Large intestine (tissue), 3 donors: ENCODE measurements around the gene TSC22D1. TPM values are rescaled to one million over a fixed set of nuclear protein-coding genes. Genes with fewer than 3 reads are reported as not detected.

Experiments used
- DNase-seq, 2 donors: peaks; one replicate each; pipeline versions ENCODE4 v3.0.0 to v3.0.0-alpha.2; 2013
- H3K27ac ChIP-seq: one replicate; pipeline ENCODE4 v1.5.1; 2013; ENCODE audit warnings: low read length
- H3K27me3 ChIP-seq: 2 replicates; pipeline ENCODE4 v1.6.1; 2013; ENCODE audit warnings: low read length; ENCODE audit not compliant: control insufficient read depth, insufficient read depth
- H3K36me3 ChIP-seq: 2 replicates; pipeline ENCODE4 v1.6.1; 2013; ENCODE audit warnings: low read length; ENCODE audit not compliant: control insufficient read depth, insufficient read depth
- H3K4me1 ChIP-seq: one replicate; pipeline ENCODE4 v1.6.1; 2013; ENCODE audit warnings: low read length; ENCODE audit not compliant: control insufficient read depth, insufficient read depth
- H3K4me3 ChIP-seq: one replicate; pipeline ENCODE4 v1.5.1; 2013; ENCODE audit warnings: low read length
- H3K9me3 ChIP-seq: one replicate; pipeline ENCODE4 v1.6.1; 2013; ENCODE audit warnings: mild to moderate bottlenecking, low read depth, low read length, moderate library complexity; ENCODE audit not compliant: control insufficient read depth
- WGBS: methylation state at CpG from one replicate; pipeline ENCODE4 v1.1.5; 2013; ENCODE audit warnings: low lambda C conversion rate; ENCODE audit not compliant: insufficient coverage; 5-methylcytosine and 5-hydroxymethylcytosine counted together
- polyA plus RNA-seq: library from polyadenylated mRNA; unstranded; fragments of 120-200 nt; gene quantifications from one replicate; pipeline ENCODE4 v1.2.1, GENCODE V29; 2013

TSC22D1 gene
- polyA plus RNA-seq, 1 donor = 172 TPM

DNA sequence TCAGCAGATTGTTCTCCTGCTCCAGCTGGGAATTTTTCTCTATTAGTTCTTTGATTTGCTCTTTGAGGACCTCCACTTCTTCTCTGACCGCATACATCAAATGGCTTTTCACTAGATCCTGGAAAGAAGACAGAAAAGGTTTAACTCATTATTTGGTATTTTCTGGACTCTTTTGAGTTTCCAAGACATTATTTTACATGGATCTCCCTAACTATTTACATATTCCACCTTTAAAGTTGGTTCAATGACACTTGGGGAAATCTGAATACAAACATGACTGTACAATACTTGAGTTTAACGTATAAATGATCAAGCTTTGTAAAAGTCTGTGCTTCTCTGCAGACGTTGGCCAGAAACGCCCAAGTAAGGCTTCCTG is 141.4 kb downstream of the TSC22D1 start:
- no peaks in the 10 kb centered on the region for H3K9me3 ChIP-seq
- peak overlapping the region; percentile 70 for H3K4me3 ChIP-seq
- WGBS = no CpG with 5 or more reads among the region's 4 CpGs
- no peak for DNase-seq
- H3K27me3 ChIP-seq = no peaks in the 10 kb centered on the region
- peaks cover 29% of the 10 kb centered on the region for H3K4me1 ChIP-seq
- H3K36me3 ChIP-seq = peaks cover 22% of the 10 kb centered on the region
- H3K27ac ChIP-seq = peak overlapping the region; percentile 89

DNA sequence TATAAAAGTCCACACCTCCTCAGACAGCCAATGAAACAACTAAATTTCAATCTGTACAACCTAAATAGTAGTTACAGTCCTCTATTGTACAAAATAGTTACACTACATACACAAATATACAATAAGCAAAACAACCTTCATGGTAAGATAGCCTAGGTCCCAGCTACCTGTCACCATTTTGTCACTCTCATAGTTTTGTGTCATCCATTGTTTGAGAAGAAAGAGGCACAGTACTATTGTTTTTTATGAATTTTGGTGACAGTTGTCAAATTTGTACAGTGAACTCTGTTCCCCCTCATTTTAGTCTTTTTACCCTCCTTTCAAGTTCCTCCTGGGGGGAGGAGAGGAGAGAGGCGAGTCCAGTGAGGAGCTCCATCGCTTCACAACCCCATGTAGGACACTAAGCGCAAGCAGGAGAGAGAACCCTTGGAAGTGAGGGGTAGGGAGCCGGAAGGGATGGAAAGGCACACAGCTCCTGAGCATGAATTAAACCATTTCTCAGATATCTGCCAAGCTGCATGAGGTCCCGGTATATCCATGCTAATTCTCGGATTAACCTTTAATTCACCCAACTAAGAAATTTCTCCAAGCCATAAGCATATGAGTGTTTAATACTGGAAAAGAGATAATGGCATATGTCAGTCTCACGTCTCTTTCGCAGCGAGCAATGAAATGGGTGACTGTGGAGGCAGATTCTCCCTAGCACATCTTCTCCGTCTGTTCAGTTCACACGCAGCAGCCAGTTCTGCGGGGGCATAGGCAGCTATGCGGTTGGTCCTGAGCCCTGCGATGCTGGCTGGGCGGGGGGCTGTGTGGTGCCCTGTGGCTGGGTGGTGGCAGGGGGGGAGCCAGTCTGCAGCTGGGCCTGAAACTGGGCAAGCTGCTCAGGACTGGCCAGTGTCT is 142.0 kb downstream of the TSC22D1 start:
- Histone ChIP-seq H3K36me3 (peaks cover 22% of the 10 kb centered on the region), H3K27ac (peak overlapping the region; percentile 89), H3K9me3 (no peaks in the 10 kb centered on the region), H3K4me3 (peak overlapping the region; percentile 70), H3K27me3 (no peaks in the 10 kb centered on the region), H3K4me1 (peaks cover 26% of the 10 kb centered on the region)
- no peak for DNase-seq
- WGBS = no CpG with 5 or more reads among the region's 15 CpGs

DNA sequence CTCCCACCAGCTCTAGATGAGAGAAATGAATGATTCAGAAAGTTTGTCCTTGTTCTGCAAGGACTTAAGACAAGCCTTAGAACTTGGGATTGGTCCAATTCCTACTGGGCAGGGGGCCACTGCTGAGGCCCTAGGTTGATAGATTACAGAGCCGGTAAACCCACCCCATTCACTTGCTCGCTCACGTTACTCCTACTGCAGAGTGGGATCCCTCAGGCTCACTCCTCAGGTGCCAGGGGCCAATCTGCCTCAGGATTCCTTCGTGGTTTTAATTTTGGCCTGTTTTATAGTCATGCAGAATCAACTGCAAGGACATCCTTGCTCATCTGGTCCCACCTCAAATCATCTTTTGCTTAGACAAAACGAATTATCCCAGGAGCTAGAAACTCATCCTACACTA is 143.5 kb downstream of the TSC22D1 start:
- Histone ChIP-seq H3K4me1 (peaks cover 23% of the 10 kb centered on the region), H3K27ac (peak overlapping the region; percentile 89), H3K36me3 (peaks cover 22% of the 10 kb centered on the region), H3K9me3 (no peaks in the 10 kb centered on the region), H3K4me3 (no peak overlapping the region), H3K27me3 (no peaks in the 10 kb centered on the region)
- DNase-seq = no peak
- WGBS = no CpG with 5 or more reads among the region's 5 CpGs

DNA sequence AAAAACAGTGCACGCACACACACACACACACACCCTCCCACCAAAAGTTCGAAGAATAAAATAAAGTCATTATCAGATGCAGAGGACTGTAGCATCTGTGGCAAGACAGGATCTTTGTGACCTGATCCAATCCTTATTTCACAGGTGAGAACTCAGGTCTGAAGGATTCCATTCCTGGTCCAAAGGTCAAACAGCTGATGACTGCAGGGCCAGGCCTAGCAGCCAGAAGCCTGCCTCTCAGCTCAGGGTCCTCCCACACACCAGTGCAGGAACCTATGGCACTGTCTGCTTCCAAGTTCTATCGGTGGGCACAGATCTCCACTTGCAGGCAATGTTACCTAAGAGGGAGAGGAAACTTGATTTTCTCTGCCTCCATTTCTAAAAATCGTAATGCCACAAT is 145.0 kb downstream of the TSC22D1 start:
- DNase-seq = peak; percentile 91 to 96
- no peak overlapping the region for H3K4me3 ChIP-seq
- H3K4me1 ChIP-seq = peaks cover 20% of the 10 kb centered on the region
- no peaks in the 10 kb centered on the region for H3K9me3 ChIP-seq
- peaks cover 22% of the 10 kb centered on the region for H3K36me3 ChIP-seq
- no peaks in the 10 kb centered on the region for H3K27me3 ChIP-seq
- WGBS = no CpG with 5 or more reads among the region's 4 CpGs
- peak overlapping the region; percentile 30 for H3K27ac ChIP-seq

DNA sequence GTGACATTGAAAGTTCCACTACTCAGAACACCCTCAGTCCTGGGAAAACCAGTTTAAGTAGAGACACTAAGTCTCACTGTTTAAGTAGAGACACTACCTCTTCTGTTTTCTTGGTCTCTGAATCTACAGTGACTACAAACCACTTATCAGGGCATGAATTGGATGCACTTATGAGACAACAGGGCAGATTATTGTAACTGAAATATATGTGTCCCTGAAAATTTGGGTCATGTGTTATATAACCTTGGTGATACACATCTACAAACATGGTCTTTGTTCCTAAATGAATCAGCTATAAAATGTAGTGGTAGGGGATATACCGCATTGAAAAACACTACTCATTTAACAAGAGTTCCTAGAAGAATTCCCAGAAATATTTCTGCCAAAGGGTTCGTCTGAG is 146.8 kb downstream of the TSC22D1 start:
- Histone ChIP-seq H3K36me3 (peaks cover 18% of the 10 kb centered on the region), H3K27ac (no peak overlapping the region), H3K27me3 (no peaks in the 10 kb centered on the region), H3K4me1 (peaks cover 16% of the 10 kb centered on the region), H3K9me3 (no peaks in the 10 kb centered on the region), H3K4me3 (no peak overlapping the region)
- WGBS = no CpG with 5 or more reads among the region's 2 CpGs
- no peak for DNase-seq

DNA sequence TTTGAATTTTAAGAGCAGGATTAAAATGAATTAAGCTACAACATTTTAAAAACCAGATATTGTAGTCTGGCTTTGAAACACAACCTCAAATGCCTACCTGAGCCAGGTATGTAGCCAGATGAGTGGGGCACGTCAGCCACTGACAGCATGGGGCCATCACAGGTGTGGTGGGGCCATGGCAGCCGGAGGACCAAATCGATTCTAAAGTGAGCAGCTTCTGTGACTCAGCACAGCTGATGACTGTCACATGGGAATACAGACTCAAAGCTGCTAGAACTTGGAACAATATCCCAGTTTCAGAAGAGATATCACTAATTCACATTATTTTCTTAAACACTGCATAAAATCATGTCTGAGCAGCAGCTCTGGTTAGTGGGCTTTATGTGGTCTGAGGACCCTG is 149.7 kb downstream of the TSC22D1 start:
- Histone ChIP-seq H3K27me3 (no peaks in the 10 kb centered on the region), H3K36me3 (no peaks in the 10 kb centered on the region), H3K27ac (no peak overlapping the region), H3K4me3 (no peak overlapping the region), H3K9me3 (no peaks in the 10 kb centered on the region), H3K4me1 (peaks cover 6% of the 10 kb centered on the region)
- no peak for DNase-seq
- WGBS = no CpG with 5 or more reads among the region's 3 CpGs

DNA sequence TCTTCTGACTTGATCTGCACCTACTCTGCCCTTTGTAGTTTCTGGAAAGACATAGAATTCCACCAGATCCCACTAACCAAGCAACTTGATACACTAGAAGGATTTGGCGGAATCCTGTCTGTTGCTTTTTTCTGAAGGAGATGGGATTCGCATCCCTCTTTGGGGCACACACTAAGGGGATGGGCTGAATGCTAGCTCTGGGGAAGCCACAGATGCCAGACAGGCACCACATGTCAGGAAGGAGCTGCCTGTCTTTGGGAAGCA is 150.4 kb downstream of the TSC22D1 start:
- H3K9me3 ChIP-seq = no peaks in the 10 kb centered on the region
- no peak for DNase-seq
- WGBS = no CpG with 5 or more reads among the region's 2 CpGs
- H3K4me1 ChIP-seq = peaks cover under 1% of the 10 kb centered on the region
- H3K27me3 ChIP-seq = no peaks in the 10 kb centered on the region
- H3K27ac ChIP-seq = no peak overlapping the region
- H3K36me3 ChIP-seq = no peaks in the 10 kb centered on the region
- no peak overlapping the region for H3K4me3 ChIP-seq

DNA sequence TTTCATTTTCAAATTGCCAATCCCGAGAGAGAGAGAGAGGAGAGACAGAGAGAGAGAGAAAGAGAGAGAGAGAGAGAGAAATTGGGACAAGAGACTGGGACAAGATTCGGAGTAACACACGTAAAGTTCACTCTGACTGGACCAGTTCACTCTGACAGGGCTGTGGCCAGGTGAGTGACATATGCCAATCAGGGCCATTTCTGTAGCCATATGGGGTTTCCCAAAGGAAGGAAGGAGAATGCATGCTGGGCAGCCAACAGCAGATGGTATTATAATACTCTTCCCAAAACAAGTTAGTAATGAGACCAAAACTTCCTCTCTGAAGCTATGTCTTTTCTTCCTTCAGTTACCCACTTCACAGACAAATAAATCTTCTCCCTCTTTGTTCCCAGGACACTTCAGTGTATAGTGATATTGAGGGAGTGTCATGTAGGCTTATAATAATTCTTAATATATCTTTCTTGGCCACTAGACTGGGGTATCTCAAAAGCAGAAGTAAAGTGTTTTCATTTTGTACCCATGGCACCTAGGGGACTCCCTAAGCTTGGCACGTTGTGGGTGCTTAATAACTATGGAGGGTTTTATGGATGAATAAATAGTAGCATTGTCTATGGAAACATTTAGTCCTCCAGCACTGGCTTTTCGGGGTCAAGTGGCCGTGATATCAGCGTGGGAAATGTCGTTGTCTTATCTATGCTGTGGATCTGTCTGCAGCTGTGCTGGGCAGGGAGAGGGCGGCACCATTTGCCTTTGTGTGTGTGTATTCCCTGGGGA is 150.9 kb downstream of the TSC22D1 start:
- H3K27me3 ChIP-seq = no peaks in the 10 kb centered on the region
- no peaks in the 10 kb centered on the region for H3K9me3 ChIP-seq
- no peak for DNase-seq
- no peaks in the 10 kb centered on the region for H3K4me1 ChIP-seq
- 94% methylated on average over 3 of the region's 9 CpGs for WGBS
- H3K36me3 ChIP-seq = no peaks in the 10 kb centered on the region
- no peak overlapping the region for H3K4me3 ChIP-seq
- no peak overlapping the region for H3K27ac ChIP-seq

DNA sequence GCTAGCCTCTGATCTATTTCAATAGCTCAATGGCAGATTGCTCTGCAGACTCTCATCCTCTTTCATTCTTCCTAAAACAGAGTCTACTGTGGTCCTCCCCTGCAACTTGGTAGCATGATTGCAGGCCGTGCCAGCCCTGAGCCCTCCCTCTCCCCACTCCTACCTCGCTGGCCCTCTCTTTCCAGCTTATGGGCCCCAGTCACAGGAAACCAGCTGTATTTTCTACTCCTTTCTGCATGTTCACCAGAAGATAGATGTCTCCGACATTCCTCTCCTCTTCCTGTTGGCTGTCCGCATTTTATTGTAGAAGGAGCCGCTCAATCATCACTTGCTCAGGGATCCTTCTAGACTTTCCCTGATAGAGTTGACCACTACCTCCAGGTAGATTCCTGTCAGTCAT is 152.3 kb downstream of the TSC22D1 start:
- no peaks in the 10 kb centered on the region for H3K4me1 ChIP-seq
- H3K27ac ChIP-seq = no peak overlapping the region
- no peak overlapping the region for H3K4me3 ChIP-seq
- no peaks in the 10 kb centered on the region for H3K27me3 ChIP-seq
- no peak for DNase-seq
- no peaks in the 10 kb centered on the region for H3K9me3 ChIP-seq
- H3K36me3 ChIP-seq = no peaks in the 10 kb centered on the region
- WGBS = 100% methylated on average over 1 of the region's 5 CpGs

DNA sequence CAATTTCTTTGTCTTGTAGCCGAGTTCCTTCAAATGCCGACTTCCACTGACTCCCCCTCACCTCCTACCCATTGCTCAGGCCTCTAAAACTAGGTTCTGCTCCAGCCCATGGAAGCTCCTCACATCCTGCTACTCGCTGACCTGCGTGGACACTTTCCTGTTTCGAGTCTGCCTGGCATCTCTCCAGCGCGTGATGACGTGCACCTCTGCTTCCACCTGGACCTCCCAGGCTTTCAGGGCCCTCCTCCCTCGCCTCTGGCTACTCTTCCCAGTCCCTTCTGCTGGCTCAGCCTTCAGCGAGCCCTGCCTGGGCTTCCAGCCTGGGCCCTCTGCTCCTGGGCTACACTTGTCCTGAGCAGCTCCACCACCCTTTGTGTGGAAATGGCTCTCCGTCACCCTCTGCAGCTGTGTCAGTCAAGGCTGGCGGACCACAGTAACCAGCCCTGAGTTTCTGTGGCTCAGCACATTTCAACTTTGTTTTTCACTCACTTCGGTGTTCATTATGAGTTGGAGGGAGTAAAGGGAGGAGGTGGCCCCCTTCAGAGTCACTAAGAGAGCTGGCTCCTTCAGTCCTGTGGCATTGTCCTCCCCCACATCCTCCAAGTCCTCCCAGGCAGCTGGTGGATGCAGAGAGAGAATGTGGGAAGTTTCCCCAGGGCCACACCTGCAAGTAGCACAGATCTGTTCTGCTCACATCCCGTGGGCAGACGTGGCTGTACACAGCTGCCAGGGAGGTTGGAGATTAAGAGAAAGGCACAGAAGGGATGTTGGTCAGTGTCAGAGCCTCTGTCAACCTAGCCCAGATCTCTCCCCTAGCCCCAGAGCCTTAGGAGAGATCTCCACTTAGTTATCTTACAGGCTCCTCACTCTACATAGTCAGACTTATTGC is 153.1 kb downstream of the TSC22D1 start:
- WGBS = no CpG with 5 or more reads among the region's 15 CpGs
- H3K9me3 ChIP-seq = no peaks in the 10 kb centered on the region
- no peaks in the 10 kb centered on the region for H3K36me3 ChIP-seq
- H3K4me1 ChIP-seq = no peaks in the 10 kb centered on the region
- H3K27me3 ChIP-seq = no peaks in the 10 kb centered on the region
- H3K27ac ChIP-seq = no peak overlapping the region
- no peak overlapping the region for H3K4me3 ChIP-seq
- no peak for DNase-seq
